HG03460 (cell line): ENCODE data around the gene IL23A.

Experiments used
- ATAC-seq: cut with Tn5 transposase; IDR thresholded peaks from one replicate; pipeline ENCODE4 v1.9.1; 2021; ENCODE audit not compliant: unreplicated experiment

Gene IL23A

DNA sequence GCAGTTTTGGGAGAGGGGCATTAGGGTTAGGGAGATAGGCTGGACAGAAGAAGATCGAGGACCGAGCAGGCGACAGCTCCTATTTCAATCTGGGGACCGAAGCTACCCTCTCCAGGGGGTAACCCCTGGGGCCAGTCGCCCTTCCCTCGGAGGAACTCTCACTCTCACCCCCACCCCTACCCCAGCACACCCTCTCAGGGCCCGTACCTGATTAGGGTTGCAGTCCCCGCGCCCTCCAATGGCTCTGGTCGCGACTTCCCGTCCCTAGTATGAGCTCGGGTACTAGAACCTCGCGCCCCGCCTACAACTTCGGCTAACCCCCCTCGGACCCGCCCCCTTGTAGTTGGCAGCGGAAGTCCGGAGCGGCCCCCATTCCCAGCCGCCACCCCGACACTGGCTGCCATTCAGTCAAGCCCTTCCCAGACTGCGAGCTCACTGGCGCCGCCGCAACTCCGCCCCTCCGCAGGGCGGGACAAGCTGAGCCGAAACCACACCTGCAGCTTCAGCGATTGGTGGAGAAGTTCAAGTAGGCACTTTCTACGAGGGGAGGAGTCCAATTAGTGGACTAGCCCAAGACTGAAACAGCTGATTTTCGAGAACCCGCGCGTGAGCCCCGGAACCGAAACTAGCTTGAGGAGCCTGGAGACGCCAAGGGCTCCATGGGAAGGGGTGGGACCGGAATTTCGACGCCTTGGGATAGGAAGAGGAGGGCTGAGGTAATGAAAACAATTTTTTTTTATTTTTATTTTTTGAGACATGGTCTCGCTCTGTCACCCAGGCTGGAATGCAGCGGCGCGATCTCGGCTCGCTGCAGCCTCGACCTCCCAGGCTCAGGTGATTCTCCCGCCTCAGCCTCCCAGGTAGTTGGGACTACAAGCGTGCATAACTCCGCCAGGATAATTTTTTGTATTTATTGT, 21.4 kb downstream of the IL23A start, which contains the start of gene STAT2:
STAT2 (minus strand) TSS at position 257 of the 917 bp plus-strand sequence. CDS start 3,536 bp downstream, outside the sequence.
- ATAC-seq: peak; percentile 95

DNA sequence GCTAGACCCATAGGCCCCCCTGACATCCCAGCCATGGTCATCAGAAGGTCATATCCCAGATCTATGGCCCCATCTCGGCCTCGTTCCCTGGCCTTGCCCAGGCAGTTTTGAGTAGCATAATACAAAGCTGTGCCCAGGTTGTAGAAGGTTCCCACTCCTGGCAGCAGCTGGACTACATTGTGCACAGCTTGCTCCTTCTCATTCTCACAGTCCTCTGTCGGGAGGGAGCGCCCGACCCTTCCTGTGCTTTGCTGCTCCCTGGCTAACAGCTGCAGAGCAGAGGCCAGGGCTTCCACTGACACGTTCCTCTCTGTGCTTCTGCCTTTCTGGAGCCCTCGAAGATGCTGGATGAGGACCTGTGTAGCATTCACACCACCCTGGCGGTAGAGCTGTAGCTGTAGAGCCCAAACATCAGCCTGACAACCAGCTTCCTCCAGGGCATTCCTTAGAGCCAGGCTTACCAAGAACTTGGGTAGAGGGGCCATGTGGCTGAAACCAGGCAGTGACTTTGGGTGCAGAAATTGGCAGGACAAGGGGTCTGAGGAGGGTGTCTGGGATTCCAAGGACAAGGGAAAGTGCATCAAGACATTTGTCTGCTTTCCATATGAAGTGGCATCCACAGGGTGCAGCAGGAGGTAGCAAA, 22.9 kb downstream of the IL23A start:
- no peak for ATAC-seq

DNA sequence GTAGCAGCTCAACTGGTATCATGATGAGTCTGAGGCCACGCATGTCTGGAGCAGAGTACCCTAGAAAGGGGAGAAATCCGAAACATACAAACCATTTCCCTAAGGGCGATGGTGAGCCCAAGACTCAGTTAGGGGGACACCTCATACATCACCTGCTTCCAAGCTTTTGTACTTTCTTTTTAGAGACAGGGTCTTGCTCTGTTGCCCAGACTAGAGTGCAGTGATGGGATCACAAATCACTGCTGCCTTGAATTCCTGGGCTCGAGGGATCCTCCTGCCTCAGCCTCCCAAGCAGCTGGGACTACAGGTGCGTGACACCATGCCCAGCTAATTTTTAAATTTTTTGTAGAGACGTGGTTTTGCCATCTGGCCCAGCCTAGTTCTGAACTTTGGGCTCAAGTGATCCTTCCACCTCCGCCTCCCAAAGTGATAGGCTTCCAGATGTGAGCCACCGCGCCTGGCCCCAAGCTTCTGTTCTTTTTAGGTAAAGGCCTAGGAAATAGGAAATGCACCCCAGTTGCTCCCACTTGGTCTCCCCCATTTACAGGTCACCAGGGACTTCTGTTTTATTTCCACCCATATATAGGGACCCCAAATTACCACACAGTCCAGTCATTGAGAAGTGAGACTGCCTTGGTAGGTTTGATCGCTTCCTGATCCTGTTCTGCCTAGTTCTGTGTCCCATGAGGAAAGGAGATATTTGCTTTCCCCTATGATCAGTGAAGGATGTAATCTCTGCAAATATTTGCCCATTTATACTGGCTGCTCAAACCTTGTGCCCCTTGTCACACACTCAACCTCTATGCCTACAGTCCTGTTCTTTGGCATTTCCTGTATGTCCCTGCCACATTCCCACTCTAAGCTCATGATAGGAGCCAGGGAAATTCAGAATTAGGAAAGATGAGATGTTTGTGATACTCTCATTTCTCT, 23.7 kb downstream of the IL23A start, which contains the start of gene APOF:
APOF (minus strand) TSS at position 728 of the 930 bp plus-strand sequence; CDS start at position 616, 112 bp downstream.
- no peak for ATAC-seq

DNA sequence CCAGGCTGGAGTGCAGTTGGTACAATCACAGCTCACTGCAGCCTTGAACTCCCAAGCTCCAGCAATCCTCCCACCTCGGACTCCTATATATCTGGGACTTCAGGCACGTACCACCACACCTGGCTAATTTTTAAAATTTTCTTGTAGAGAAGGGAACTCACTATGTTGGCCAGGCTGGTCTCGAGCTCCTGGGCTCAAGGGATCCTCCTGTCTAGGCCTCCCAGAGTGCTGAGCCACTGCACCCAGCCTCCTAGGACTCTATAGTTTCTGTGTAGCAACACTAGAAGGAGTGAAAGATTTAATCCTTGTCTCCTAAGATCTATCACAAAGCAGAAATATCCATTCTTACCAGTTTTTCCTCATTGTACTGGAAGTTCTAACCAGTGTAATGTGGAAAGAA, 28.3 kb downstream of the IL23A start:
- ATAC-seq: no peak

DNA sequence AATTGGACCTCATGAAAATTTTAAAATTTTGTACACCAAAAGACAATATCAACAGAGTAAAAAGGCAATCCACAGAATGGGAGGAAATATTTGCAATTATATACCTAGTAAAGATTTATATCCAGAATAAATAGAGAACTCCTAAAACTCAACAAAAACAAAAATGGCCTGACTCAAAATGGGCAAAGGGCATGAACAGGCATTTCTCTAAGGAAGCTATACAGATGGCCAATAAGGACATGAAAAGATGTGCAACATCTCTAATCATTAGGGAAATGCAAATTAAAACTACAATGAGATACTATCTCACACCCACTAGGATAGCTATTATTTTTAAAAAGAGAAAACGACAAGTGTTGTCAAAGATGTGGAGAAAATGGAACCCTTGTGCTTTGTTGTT, 34.8 kb downstream of the IL23A start:
- no peak for ATAC-seq

DNA sequence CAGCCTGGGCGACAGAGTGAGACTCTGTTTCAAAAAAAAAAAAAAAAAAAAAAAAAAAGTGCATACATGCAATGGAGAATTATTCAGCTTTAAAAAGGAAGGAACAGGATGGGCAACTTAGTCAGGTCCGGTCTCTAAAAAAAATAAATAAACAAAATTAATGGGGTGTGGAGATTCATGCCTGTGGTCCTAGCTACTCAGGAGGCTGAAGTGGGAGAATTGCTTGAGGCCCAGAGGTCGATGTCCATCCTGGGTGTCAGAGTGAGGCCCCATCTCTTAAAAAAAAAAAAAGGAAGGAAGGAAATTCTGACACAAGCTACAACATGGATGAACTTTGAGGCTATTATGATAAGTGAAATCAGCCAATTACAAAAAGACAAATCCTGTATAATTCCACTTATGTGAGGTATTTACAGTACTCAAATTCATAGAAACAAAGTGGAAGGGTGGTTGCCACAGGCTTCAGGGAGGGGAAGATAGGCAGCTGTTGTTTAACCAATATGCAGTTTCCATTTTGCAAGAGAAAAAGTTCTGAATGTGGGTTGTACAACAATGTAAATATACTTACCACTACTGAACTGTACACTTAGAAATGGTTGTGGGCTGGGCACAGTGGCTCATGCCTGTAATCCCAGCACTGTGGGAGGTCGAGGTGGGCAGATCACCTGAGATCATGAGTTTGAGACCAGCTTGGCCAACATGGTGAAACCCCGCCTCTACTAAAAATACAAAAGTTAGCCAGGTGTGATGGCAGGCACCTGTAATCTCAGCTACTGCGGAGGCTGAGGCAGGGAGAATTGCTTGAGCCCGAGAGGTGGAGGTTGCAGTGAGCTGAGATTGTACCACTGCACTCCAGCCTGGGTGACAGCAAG, 36.3 kb downstream of the IL23A start:
- ATAC-seq: peak; percentile 25

DNA sequence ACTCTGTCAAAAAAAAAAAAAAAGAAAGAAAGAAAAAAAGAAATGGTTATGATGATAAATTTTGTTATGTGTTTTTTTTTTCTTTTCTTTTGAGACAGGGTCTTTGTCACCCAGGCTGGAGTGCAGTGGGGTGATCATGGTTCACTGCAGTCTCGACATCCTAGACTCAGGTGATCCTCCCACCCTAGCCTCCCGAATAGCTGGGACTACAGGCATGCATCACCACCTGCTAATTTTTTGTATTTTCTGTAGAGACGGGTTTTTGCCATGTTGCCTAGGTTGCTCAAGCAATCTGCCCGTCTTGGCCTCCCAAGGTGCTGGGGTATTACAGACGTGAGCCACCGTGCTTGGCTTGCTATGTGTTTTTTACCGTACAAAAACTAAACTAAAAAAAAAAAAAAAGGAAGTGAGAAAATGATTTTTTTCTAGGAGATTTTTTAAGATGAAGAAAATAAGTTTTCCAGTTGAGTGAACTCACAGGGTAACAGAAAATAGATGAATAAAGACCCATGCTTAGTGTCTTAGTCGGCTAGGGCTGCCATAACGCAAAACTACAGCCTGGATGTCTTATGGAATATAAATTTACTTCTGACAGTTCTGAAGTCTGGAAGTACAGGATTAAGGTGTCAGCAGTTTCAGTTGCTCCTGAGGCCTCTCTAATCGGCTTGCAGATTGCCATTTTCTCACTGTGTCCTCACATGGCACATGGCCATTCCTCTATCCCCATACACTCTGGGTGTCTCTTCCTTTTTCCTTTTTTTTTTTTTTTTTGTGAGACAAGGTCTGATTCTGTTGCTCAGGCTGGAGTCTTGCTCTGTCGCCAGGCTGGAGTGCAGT, 37.1 kb downstream of the IL23A start:
- ATAC-seq: peak; percentile 68

DNA sequence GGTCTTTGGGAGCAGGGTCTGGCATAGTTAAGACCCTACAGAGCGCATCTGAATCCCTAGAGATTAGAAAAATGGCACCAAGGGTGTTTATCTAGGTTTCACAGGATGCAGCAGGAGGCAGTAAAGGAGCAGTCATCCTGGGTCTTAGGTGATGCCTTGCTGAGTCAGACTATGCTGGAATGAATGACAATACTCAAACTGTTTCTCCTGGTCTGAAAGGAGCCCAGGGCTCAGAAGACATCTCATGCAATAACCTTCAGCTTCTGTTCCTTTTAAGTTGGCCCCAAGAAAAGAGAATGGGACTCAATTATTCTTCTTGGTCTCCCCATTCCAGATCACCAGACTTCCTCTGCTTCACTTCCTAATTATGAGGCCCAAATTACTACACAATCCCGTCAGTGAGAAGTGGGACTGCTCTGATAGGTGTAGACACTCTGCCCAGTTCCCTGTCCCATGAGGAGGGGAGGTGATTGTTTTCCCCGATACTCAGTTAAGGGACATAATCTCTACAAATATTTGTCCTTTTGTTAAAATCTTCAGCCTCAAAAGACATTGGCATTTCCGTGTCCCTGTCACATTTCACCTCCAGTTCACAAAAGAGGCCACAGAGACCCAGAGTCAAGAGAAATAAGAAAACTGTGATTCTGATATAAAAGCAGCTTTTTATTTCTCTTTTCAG, 38.8 kb downstream of the IL23A start:
- no peak for ATAC-seq

DNA sequence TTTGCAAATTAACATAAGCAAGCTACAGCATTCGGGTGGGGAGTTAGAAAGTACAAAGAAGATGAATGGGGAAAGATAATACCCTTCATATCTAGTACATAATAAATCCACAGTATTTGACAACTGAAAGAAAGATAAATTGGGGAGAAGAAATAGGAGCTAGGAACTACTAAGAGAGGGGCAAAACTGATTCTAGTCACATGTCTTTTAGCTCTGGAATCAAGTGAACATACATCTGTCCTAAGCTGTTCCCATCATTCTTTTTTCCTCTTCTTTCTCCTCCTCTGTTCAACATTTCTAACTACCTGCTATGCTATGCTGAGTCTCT, 39.3 kb downstream of the IL23A start:
- no peak for ATAC-seq

DNA sequence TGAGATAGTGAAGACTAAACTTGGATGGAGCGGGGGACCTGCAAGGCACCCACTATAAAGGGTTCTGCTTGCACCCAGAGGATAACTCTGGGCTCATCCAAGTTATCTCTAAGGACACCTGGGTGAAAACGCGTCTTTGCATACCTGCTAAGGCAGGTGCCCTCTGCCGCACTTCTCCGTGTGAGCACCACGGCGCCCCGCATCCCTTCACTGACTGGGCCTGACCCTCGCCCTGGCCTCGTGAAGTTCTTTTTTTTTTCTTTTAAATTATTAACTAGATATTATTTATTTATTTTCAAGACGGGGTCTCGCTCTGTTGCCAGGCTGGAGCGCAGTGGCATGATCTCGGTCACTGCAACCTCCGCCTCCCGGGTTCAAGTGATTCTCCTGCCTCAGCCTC, 43.9 kb downstream of the IL23A start:
- ATAC-seq: no peak

DNA sequence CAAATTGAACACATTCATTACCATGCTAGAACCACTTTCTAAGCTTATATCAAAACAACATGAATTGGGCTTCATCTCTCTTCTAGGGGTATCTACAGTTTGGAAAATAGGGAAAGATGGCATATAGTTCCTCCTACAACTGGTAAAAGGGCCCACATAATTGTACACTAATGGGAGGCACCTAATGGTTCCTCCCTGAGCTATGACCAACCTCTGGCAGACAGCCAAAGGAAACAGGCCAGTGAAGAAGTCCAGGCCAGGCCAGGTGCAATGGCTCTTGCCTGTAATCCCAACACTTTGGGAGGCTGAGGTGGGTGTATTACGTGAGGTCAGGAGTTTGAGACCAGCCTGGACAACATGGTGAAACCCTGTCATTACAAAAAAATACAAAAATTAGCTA, 47.2 kb downstream of the IL23A start:
- no peak for ATAC-seq

DNA sequence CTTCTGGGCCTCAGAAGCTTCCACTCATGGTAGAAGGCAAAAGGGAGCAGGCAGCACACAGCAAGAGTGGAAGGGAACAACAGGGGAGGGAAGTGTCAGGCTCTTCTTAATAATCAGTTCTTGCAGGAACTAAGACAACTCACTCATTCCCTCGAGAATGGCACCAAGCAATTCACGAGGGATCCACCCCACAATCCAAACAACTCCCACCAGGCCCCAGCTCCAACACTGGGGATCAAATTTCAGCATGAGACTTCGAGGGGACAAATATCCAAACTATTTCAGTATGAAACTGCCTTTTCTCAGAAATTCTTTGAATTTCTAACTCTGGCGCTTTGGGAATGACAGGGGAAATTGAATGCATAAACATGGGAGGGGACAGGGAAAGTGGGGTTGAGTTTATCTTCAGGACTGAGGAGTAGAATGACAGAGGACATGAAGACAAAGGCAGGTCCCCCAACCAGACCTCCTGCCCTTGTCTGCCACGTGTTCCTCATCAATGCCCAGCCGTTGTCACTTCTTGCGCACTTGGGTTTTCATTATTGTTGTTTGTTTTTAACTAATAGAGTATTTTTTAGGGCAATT, 48.6 kb downstream of the IL23A start:
- ATAC-seq: no peak

DNA sequence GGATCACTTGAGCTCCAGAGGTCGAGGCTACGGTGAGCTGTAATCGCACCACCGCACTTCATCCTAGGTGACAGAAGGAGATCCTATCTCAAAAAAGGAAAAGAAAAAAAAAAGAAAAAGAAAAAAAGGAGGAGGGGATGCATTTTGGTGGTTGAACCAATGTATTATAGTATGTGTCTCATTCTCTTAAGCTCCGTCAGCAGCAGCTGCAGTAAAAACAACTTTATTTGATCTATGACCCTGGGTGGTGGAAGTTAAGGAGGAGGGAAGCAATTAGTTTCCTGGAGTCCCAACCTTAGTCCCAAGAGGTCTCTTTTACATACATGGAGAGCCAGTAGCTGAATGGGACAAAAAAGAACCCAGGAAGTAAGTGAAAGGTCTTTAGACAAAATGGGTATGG, 50.7 kb downstream of the IL23A start:
- no peak for ATAC-seq
